Activated T-cell treated with anti-CD3 and anti-CD28 coated beads, Interleukin-2, amount 50 U/mL, for 72 hours (primary cell): Measurements from ENCODE around the gene MAP3K4. TPM values are rescaled to one million over a fixed set of nuclear protein-coding genes. Genes with fewer than 3 reads are reported as not detected.

Experiments used
- ATAC-seq, 2 donors: fragments of 150-1000 bp; cut with Tn5 transposase; replicated peaks in 1 of 2; 2 replicates each; pipeline ENCODE4 v1.10.0; 2021; ENCODE audit warnings: moderate library complexity in 2 of 2, mild to moderate bottlenecking in 1 of 2
- DNase-seq, 2 donors: peaks; one replicate each; pipeline ENCODE4 v3.0.0; 2021 to 2022; ENCODE audit warnings: mixed read lengths in 1 of 2
- H3K27ac Mint-ChIP-seq: one replicate; pipeline ENCODE4 v1.8.0; 2022; ENCODE audit warnings: mild to moderate bottlenecking, moderate library complexity, mixed read lengths
- H3K27me3 Mint-ChIP-seq: one replicate; pipeline ENCODE4 v1.8.0; 2022; ENCODE audit warnings: low read depth, mixed read lengths
- H3K36me3 Mint-ChIP-seq, 2 donors: one replicate each; pipeline ENCODE4 v1.8.0; 2022; ENCODE audit warnings: mixed read lengths in 2 of 2, mild to moderate bottlenecking in 1 of 2; ENCODE audit not compliant: insufficient read depth in 2 of 2
- H3K4me1 Mint-ChIP-seq: one replicate; pipeline ENCODE4 v1.8.0; 2022; ENCODE audit warnings: low read depth, mixed read lengths
- H3K4me3 Mint-ChIP-seq, 2 donors: one replicate each; pipeline ENCODE4 v1.8.0; 2022; ENCODE audit warnings: mild to moderate bottlenecking in 2 of 2, mixed read lengths in 2 of 2, moderate library complexity in 2 of 2
- H3K9me3 Mint-ChIP-seq, 2 donors: one replicate each; pipeline ENCODE4 v1.8.0; 2022; ENCODE audit warnings: mixed read lengths in 2 of 2
- total RNA-seq, 2 donors: library from RNA; stranded (reverse); gene quantifications; one replicate each; pipeline ENCODE4 v1.2.3, GENCODE V29; 2022

Gene MAP3K4
- total RNA-seq, 2 donors from 2014 or later = 47.3 to 50.9 TPM

GRCh38 chr6:161100072-161100471 is 108.5 kb downstream of the MAP3K4 start:
- Mint-ChIP-seq H3K36me3 (peaks cover 8 to 16% of the 10 kb centered on the region in 2 donors), H3K9me3 (no peaks in the 10 kb centered on the region)

DNA sequence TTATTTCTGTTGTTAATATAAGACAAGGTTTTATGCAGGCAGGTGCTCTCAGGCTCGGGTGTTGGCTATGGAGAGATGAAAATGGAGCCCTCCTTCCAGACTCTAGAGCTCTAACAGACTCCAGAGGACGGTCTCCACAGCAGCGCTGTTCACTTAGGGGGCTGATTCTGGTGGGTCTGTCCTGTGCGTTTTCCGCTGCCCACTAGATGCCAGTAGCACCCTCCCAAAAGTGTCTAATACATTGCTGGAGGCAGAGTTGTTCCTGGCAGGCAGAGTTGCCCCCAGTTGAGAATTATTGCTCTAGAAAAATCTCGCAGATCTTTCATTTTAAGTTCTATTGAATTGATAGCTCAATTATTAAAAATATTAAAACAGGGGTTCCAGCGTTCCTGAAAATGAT is 109.9 kb downstream of the MAP3K4 start:
- H3K4me3 Mint-ChIP-seq = no peak overlapping the region
- H3K4me1 Mint-ChIP-seq = peaks cover 10% of the 10 kb centered on the region
- H3K9me3 Mint-ChIP-seq = no peaks in the 10 kb centered on the region
- H3K27ac Mint-ChIP-seq = no peak overlapping the region
- ATAC-seq = no peak
- no peak for DNase-seq
- peaks cover 10 to 27% of the 10 kb centered on the region in 2 donors for H3K36me3 Mint-ChIP-seq
- H3K27me3 Mint-ChIP-seq = no peaks in the 10 kb centered on the region

More at GRCh38 chr6:161100072-161100471, 108.5 kb downstream of the MAP3K4 start:
- no peak for ATAC-seq
- peaks cover 4% of the 10 kb centered on the region for H3K4me1 Mint-ChIP-seq
- DNase-seq = no peak
- H3K27me3 Mint-ChIP-seq = no peaks in the 10 kb centered on the region
- H3K4me3 Mint-ChIP-seq = no peak overlapping the region
- no peak overlapping the region for H3K27ac Mint-ChIP-seq

GRCh38 chr6:161103475-161103874 is 111.9 kb downstream of the MAP3K4 start:
- Mint-ChIP-seq H3K27ac (no peak overlapping the region), H3K9me3 (no peaks in the 10 kb centered on the region), H3K36me3 (peaks cover 12 to 21% of the 10 kb centered on the region in 2 donors), H3K27me3 (no peaks in the 10 kb centered on the region), H3K4me3 (no peak overlapping the region), H3K4me1 (peaks cover 10% of the 10 kb centered on the region)
- ATAC-seq (no peak), DNase-seq (no peak)

- H3K36me3 Mint-ChIP-seq = peaks cover 14 to 28% of the 10 kb centered on the region in 2 donors
- no peak for ATAC-seq
- H3K27ac Mint-ChIP-seq = peak overlapping the region; percentile 89
- no peaks in the 10 kb centered on the region for H3K27me3 Mint-ChIP-seq
- H3K9me3 Mint-ChIP-seq = no peaks in the 10 kb centered on the region
- H3K4me1 Mint-ChIP-seq = peaks cover 11% of the 10 kb centered on the region
- DNase-seq = no peak
- H3K4me3 Mint-ChIP-seq = no peak overlapping the region
Measured at GRCh38 chr6:161104966-161105365, 113.4 kb downstream of the MAP3K4 start.

DNA sequence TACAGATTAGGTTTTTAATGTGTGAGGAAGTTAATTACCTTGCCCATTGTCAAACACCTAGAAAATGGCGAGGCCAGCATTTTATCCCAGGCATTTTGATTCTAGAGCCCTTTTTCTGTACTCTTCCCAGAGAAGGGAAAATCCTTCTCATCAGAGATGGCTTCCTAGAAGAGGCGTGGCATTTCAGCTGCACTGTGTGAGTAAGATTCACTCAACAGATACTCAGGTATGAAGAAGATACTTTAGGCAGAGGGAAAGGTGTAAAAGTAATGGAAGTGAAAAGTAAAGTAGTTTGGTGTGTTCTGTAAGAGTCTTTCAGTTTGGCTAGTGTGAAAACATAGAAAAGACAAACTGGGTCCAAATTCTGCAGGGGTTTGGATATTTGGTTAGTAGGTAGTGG is 113.8 kb downstream of the MAP3K4 start:
- H3K9me3 Mint-ChIP-seq = no peaks in the 10 kb centered on the region
- H3K27me3 Mint-ChIP-seq = no peaks in the 10 kb centered on the region
- peaks cover 15% of the 10 kb centered on the region for H3K4me1 Mint-ChIP-seq
- DNase-seq (no peak), ATAC-seq (peak in 1 of 2 donors; percentile 43)
- H3K36me3 Mint-ChIP-seq = peaks cover 14 to 33% of the 10 kb centered on the region in 2 donors
- no peak overlapping the region for H3K27ac Mint-ChIP-seq
- no peak overlapping the region for H3K4me3 Mint-ChIP-seq

- Mint-ChIP-seq H3K4me3 (no peak overlapping the region), H3K36me3 (peaks cover 17 to 46% of the 10 kb centered on the region in 2 donors), H3K9me3 (no peaks in the 10 kb centered on the region), H3K27me3 (no peaks in the 10 kb centered on the region), H3K4me1 (peaks cover 41% of the 10 kb centered on the region), H3K27ac (no peak overlapping the region)
- DNase-seq (no peak), ATAC-seq (no peak)
Measured at GRCh38 chr6:161107779-161108730, 116.5 kb downstream of the MAP3K4 start.

- H3K27me3 Mint-ChIP-seq = no peaks in the 10 kb centered on the region
- no peak overlapping the region for H3K4me3 Mint-ChIP-seq
- ATAC-seq = no peak
- H3K27ac Mint-ChIP-seq = no peak overlapping the region
- H3K36me3 Mint-ChIP-seq = peaks cover 13 to 43% of the 10 kb centered on the region in 2 donors
- no peaks in the 10 kb centered on the region for H3K9me3 Mint-ChIP-seq
- H3K4me1 Mint-ChIP-seq = peaks cover 45% of the 10 kb centered on the region
- DNase-seq = no peak
Measured at GRCh38 chr6:161108916-161109315, 117.3 kb downstream of the MAP3K4 start.

GRCh38 chr6:161109366-161109765 is 117.8 kb downstream of the MAP3K4 start:
- no peak for ATAC-seq
- H3K27me3 Mint-ChIP-seq = no peaks in the 10 kb centered on the region
- H3K4me1 Mint-ChIP-seq = peaks cover 45% of the 10 kb centered on the region
- peaks cover 13 to 43% of the 10 kb centered on the region in 2 donors for H3K36me3 Mint-ChIP-seq
- no peak for DNase-seq
- no peaks in the 10 kb centered on the region for H3K9me3 Mint-ChIP-seq
- H3K4me3 Mint-ChIP-seq = no peak overlapping the region
- no peak overlapping the region for H3K27ac Mint-ChIP-seq

GRCh38 chr6:161110028-161110779 is 118.6 kb downstream of the MAP3K4 start:
- Mint-ChIP-seq H3K27me3 (no peaks in the 10 kb centered on the region), H3K4me3 (no peak overlapping the region), H3K9me3 (no peaks in the 10 kb centered on the region), H3K4me1 (peaks cover 45% of the 10 kb centered on the region), H3K27ac (peak overlapping the region; percentile 89), H3K36me3 (peaks cover 11 to 43% of the 10 kb centered on the region in 2 donors)
- DNase-seq (no peak), ATAC-seq (no peak)

DNA sequence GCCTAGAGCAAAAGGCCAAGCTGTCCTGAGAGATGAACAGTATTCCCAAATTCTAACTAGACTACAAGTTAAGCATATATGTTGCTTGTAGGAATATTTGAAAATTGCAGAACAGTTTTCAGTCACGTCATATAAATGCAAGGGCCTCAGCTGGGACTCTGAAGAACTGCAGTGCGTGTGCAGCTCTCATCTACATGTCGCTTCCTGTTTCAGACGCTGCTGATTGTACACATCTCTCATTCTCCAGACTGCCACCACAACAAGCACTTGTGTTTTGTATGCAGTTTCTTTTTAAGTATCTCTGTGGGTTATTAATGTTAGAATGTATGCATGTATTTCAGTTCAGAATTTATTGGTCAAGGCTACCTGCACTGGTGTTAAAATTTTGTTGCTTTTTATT is 119.7 kb downstream of the MAP3K4 start:
- Mint-ChIP-seq H3K4me3 (peak overlapping the region; percentile 69 to 73), H3K9me3 (no peaks in the 10 kb centered on the region), H3K4me1 (peaks cover 51% of the 10 kb centered on the region), H3K27ac (peak overlapping the region; percentile 89), H3K36me3 (peaks cover 14 to 43% of the 10 kb centered on the region in 2 donors), H3K27me3 (no peaks in the 10 kb centered on the region)
- ATAC-seq (peak; percentile 88 to 89), DNase-seq (peak; percentile 24 to 29)

GRCh38 chr6:161115468-161115867 is 123.9 kb downstream of the MAP3K4 start:
- Mint-ChIP-seq H3K36me3 (peaks cover 19 to 55% of the 10 kb centered on the region in 2 donors), H3K9me3 (peaks cover 2 to 5% of the 10 kb centered on the region in 2 donors), H3K4me1 (peaks cover 46% of the 10 kb centered on the region), H3K4me3 (peak overlapping the region; percentile 5 to 53), H3K27me3 (no peaks in the 10 kb centered on the region), H3K27ac (peak overlapping the region; percentile 93)
- no peak for DNase-seq
- peak in 1 of 2 donors; percentile 57 for ATAC-seq

GRCh38 chr6:161116554-161116953 is 125.0 kb downstream of the MAP3K4 start:
- peak overlapping the region; percentile 32 for H3K27ac Mint-ChIP-seq

DNA sequence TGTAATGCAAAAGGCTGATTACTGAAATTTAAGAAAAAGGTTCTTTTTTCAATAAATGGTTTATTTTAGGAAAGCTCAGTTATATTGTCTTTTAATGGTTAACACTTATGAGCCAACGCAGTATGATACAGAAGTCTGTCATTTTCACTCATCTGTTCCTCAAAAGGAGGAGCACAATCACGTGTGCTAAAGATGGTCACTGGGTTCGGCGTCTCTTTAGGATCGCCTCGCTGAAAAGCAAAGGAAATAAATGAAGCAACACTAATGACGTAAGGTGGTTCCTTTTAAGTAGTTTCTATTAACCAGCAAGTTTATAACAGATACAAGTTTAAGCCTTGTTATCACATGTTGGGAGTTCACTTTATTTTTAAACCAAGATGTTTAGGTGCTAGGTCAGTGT is 125.7 kb downstream of the MAP3K4 start:
- Mint-ChIP-seq H3K9me3 (peaks cover 4 to 12% of the 10 kb centered on the region in 2 donors), H3K4me1 (peaks cover 27% of the 10 kb centered on the region), H3K27me3 (no peaks in the 10 kb centered on the region), H3K4me3 (no peak overlapping the region), H3K27ac (no peak overlapping the region), H3K36me3 (peaks cover 24 to 61% of the 10 kb centered on the region in 2 donors)
- DNase-seq (no peak), ATAC-seq (no peak)

More at GRCh38 chr6:161116554-161116953, 125.0 kb downstream of the MAP3K4 start:
- H3K36me3 Mint-ChIP-seq = peaks cover 21 to 57% of the 10 kb centered on the region in 2 donors
- DNase-seq = no peak
- peaks cover 2 to 9% of the 10 kb centered on the region in 2 donors for H3K9me3 Mint-ChIP-seq
- H3K27me3 Mint-ChIP-seq = no peaks in the 10 kb centered on the region
- ATAC-seq = no peak
- H3K4me3 Mint-ChIP-seq = no peak overlapping the region
- H3K4me1 Mint-ChIP-seq = peaks cover 35% of the 10 kb centered on the region
